GM19397 (cell line): ENCODE measurements around the gene ALG9.

Source experiments
- ATAC-seq: cut with Tn5 transposase; IDR thresholded peaks from one replicate; pipeline ENCODE4 v1.9.1; 2021; ENCODE audit warnings: mild to moderate bottlenecking, moderate library complexity; ENCODE audit not compliant: unreplicated experiment

Gene ALG9

GRCh38 chr11:111770581-111771134 is 100.7 kb downstream of the ALG9 start:
- ATAC-seq: no peak

- ATAC-seq: peak; percentile 3
Observed at GRCh38 chr11:111766834-111767142, 104.6 kb downstream of the ALG9 start.

GRCh38 chr11:111765984-111766833 is 105.2 kb downstream of the ALG9 start, which contains the start of gene PPP2R1B:
PPP2R1B (minus strand) TSS chr11:111766389; CDS start chr11:111766361, 28 bp downstream.
- ATAC-seq: peak; percentile 82

GRCh38 chr11:111765320-111765983 is 105.9 kb downstream of the ALG9 start:
- ATAC-seq: peak; percentile 22

- ATAC-seq: no peak
Observed at GRCh38 chr11:111764621-111765020, 106.8 kb downstream of the ALG9 start.

GRCh38 chr11:111762981-111763643 is 108.3 kb downstream of the ALG9 start:
- no peak for ATAC-seq

GRCh38 chr11:111762526-111762925 is 108.9 kb downstream of the ALG9 start:
- no peak for ATAC-seq

GRCh38 chr11:111761036-111761435 is 110.3 kb downstream of the ALG9 start:
- ATAC-seq: no peak

GRCh38 chr11:111759778-111760407 is 111.5 kb downstream of the ALG9 start:
- no peak for ATAC-seq

- ATAC-seq: no peak
Observed at GRCh38 chr11:111759376-111759775, 112.0 kb downstream of the ALG9 start.

GRCh38 chr11:111756097-111756496 is 115.3 kb downstream of the ALG9 start:
- ATAC-seq: no peak

- no peak for ATAC-seq
Observed at GRCh38 chr11:111749646-111750045, 121.7 kb downstream of the ALG9 start.

GRCh38 chr11:111748035-111748804 is 123.2 kb downstream of the ALG9 start:
- no peak for ATAC-seq

GRCh38 chr11:111745719-111746504 is 125.5 kb downstream of the ALG9 start:
- ATAC-seq: no peak

- ATAC-seq: no peak
Observed at GRCh38 chr11:111743700-111744099, 127.7 kb downstream of the ALG9 start.

GRCh38 chr11:111741751-111742150 is 129.6 kb downstream of the ALG9 start:
- ATAC-seq: no peak

- no peak for ATAC-seq
Observed at GRCh38 chr11:111739299-111739698, 132.1 kb downstream of the ALG9 start.

- no peak for ATAC-seq
Observed at GRCh38 chr11:111737444-111738210, 133.8 kb downstream of the ALG9 start.
